Subcutaneous adipose tissue (tissue), 4 donors: ENCODE results near the gene FAF2. TPM values are rescaled to one million over a fixed set of nuclear protein-coding genes. Genes with fewer than 3 reads are reported as not detected.

ENCODE experiments used
- CTCF ChIP-seq: fragments of 450-650 bp; IDR thresholded peaks from one replicate; pipeline ENCODE4 v1.5.1; 2016; ENCODE audit warnings: low read depth, mild to moderate bottlenecking, control low read depth, antibody characterized with exemption, moderate library complexity
- total RNA-seq, 4 donors: library from RNA; depleted of rRNA; stranded (reverse); fragments of >200 nt; gene quantifications; one replicate each; pipeline ENCODE4 v1.1.0, GENCODE V29; 2016

The FAF2 gene
- total RNA-seq, 4 donors from 2014 or later = 21.9 to 32.3 (median 23.9) TPM

DNA sequence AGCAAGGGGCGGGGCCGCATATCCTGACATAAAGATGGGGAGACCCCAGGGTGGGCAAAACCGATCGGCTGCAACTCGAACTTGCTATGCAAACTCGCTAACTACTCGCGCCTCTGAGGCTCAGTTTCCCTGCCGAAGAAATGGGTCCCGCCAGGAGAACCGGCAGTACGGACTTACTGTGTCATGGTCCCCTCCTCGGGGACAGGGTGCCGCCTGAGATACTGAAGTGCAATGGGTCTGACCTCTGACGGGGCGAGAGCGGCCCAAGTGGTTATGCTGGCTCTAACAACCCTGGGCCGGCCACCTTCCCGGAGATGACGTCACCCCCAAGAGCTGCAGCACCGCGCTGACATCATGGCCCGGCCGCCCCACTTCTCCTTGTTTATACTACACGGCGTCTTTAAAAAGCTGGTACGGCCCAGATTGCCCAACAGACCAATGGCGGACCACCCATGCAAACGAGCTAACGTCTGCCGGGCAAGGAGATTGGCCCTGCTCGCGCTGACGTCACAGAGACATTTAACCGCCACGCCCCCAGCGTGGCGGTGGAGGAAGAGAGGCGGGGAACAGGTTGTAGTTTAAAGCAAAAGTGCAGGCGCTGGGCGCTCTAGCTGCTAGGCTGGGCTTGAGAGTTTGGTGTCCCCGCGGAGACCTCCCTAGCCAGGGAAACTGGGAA is 89.5 kb downstream of the FAF2 start:
- no peak for TF ChIP-seq CTCF

GRCh38 chr5:176538230-176538988 is 90.2 kb downstream of the FAF2 start:
- TF ChIP-seq CTCF = no peak

- no peak for TF ChIP-seq CTCF
These were observed 90.8 kb downstream of the FAF2 start for GRCh38 chr5:176538989-176539384.

GRCh38 chr5:176540476-176540899 is 92.3 kb downstream of the FAF2 start:
- TF ChIP-seq CTCF = no peak

- TF ChIP-seq CTCF = no peak
These were observed 92.8 kb downstream of the FAF2 start for GRCh38 chr5:176540956-176541337.

- TF ChIP-seq CTCF = no peak
These were observed 93.4 kb downstream of the FAF2 start for GRCh38 chr5:176541338-176542134.

DNA sequence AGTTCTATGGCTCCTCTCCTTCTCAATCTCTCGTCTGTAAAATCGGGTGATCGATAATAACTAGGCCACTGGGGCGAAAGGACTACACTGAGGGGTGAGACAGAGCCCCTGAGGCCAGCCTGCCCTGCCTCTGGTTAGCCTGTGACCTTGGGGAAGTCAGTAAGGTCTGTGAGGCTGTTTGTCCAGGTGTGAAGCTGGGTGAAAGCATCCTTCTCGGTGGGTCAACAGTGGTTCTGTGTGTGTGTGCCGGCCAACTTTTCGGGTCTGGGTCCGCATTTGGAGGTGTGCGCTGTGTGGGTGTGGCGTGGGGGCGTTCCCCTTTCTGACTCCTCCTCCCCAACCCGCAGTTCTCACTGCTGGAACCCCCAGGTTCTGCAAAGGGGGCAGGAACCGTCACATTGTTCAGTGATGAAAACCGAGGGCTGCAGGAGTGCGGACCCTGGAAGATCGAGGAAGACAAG is 94.0 kb downstream of the FAF2 start:
- no peak for TF ChIP-seq CTCF
